D721Med (cell line): ENCODE measurements around the gene UAP1L1.

Source experiments
- DNase-seq: peaks from one replicate; pipeline ENCODE4 v3.0.0; 2011; ENCODE audit warnings: low spot score; ENCODE audit not compliant: insufficient read length
- FAIRE-seq: peaks from 2 replicates; lab custom pipeline; 2011; peaks lifted over from hg19 to GRCh38; lab: Jason Lieb, UNC
- TF ChIP-seq, protein P1 (sequence below): IDR thresholded peaks from 2 replicates; pipeline ENCODE4 v1.5.1; 2012; ENCODE audit warnings: mild to moderate bottlenecking, control low read depth; ENCODE audit not compliant: insufficient read depth; ENCODE audit errors: missing control alignments

Gene UAP1L1

DNA sequence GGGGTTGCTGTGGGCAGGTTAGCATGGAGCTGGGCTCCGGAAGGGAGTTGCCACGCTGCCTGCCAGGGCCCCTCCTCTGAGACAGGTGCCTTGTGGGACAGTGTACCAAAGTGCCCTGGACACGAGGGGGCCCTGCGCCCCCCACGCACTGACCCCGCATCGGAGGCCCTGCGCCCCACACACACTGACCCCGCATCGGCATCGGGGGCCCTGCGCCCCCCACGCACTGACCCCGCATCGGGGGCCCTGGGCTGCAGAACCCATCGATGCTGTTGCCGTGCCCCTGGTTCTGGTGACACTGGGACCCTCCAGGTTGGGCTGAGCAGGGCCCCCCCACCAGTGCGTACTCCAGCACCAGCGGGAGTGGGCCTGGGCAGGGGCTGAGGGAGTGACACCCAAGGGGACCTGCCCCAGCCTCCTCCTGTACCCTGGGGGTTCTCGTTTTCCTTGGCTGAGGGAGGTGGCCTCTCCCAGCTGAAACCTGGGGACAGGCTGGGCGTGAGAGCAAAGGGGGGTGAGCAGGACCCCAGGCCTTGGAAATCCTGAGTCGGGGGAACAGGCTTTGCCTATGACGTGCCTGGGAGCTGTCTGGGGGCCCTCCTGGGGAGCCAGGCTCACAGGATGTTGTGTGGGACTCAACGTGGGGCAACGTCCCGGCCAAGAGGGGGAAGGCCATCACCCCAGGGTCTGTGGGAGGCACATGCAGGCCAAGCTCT is 13.8 kb upstream of the UAP1L1 start:
- FAIRE-seq: no peak
- DNase-seq: no peak

DNA sequence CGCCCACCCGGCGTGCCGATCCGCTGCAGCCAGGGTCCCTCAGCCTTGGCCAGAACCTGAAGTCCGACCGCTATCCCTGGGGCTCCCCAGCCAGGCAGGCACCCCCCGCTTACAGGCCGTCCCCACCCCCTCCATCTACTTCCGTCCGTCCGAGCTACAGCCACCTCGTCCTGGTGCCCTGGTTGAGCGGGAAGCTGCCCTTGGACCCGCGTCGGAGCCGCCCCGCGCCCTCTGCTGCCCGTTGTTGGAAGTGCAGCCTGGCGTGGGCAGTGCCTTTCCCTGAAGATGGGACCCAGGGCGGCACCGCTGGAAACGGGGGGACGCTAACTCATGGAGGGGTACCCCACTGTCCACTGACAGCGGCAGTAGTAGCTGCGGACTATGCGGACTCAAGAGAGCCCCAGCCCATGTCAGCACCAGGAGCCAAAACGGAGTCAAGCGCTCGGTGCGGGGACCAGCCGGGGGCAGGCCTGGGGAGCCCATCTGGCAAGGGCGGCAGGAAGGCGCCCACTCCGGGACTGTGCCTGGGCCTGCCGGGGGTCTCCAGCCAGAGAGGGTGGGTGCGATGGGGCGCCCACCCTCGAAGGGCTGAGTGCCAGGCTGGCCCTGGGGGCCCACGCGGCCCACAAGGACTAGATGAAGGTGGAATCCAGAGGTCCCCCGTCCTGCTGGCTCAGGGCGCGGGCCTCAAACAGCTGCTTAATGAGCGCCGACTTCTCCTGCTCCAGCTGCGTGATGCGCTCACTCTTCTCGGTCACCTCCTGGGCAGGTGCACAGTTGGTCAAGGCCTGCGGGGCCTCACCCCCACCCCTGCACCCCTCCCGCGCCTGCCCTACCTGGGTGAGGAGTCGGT is 13.1 kb upstream of the UAP1L1 start:
- TF ChIP-seq, protein P1, sequence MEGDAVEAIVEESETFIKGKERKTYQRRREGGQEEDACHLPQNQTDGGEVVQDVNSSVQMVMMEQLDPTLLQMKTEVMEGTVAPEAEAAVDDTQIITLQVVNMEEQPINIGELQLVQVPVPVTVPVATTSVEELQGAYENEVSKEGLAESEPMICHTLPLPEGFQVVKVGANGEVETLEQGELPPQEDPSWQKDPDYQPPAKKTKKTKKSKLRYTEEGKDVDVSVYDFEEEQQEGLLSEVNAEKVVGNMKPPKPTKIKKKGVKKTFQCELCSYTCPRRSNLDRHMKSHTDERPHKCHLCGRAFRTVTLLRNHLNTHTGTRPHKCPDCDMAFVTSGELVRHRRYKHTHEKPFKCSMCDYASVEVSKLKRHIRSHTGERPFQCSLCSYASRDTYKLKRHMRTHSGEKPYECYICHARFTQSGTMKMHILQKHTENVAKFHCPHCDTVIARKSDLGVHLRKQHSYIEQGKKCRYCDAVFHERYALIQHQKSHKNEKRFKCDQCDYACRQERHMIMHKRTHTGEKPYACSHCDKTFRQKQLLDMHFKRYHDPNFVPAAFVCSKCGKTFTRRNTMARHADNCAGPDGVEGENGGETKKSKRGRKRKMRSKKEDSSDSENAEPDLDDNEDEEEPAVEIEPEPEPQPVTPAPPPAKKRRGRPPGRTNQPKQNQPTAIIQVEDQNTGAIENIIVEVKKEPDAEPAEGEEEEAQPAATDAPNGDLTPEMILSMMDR: peak; percentile 83
- FAIRE-seq (no peak), DNase-seq (no peak)

More for the DNA sequence above, 13.8 kb upstream of the UAP1L1 start:
- TF ChIP-seq, protein P1: no peak

DNA sequence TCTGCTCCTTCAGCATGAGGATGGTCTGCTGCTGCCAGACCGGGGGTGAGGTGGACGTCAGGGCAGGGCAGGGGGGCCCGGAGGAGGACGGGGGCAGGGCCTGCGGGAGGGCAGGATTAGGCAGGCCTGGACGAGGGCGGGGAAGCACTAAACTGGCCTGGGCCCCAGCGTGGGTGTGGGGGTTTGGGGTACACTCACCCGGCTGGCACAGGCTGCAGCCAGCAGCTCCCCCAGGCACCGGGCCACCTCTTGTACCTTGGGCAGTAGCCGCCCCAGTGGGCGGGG is 12.5 kb upstream of the UAP1L1 start:
- FAIRE-seq: no peak
- DNase-seq: no peak
- TF ChIP-seq, protein P1: no peak

DNA sequence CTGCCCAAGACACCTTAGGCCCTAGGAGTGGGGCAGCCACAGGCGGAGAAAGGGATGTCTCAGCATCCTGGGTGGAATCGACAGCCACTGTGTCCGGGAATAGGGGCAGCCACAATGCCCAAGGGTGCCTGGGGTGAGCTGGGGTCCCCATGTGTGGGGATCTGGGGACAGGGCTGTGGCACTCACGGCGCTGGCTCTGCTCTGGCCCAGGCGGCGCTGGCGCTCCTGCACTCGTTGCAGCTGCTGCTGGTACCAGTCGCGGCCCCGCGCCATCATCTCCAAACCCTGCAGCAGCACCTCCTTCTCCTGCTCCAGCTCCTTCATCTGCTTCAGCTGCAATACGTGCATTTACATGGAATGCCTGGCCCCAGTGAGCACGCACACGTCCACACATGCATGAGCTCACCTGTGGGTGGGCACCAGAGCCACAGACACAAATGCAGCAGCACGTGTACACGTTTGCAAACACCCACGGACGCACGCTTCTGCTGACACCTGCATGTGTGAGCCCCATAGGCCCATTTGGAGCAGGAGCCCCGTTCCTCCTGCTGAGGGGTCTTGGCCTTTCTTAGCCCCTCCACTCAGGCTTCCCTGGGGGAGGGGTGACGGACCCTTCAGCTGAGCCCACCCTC is 11.9 kb upstream of the UAP1L1 start:
- TF ChIP-seq, protein P1: no peak

DNA sequence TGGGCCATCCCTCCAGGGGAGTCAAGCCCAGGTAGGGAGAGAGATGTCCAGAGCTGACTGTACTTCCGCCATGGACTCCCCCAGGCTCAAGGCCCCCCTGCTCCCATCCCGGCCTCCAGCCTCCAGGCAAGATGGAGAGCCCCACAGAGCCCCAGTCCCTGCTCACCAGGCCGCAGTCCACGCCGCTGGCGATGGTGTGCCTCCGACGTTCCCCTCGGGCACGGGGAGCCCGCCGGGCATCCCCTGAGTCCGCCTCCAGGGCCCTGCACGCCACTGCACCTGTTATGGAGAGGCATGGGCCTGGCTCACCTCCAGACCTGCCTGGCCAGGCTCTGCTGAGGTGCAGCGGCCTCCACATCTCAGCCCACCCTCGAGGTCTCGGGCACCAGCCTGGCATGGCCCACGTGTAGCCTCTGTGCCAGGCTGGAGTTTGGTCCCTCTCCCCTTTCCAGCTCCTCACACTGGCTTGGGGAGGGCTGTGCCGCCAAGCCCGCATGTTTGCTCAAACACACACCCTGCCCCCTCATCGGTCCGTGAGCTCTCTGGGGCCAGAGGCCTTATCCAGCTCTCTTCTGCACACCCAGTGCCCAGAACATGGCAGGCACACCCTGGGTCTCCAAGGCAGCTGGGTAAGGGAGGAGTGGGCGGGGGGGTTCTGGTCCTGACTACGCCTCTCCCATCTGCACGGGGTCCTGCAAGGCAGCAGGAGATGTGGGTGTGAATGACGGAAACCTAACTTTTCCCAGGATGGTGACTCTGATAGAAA is 11.0 kb upstream of the UAP1L1 start:
- DNase-seq (no peak), FAIRE-seq (no peak)
- TF ChIP-seq, protein P1: no peak

More for the DNA sequence above, 11.9 kb upstream of the UAP1L1 start:
- no peak for DNase-seq
- FAIRE-seq: no peak

DNA sequence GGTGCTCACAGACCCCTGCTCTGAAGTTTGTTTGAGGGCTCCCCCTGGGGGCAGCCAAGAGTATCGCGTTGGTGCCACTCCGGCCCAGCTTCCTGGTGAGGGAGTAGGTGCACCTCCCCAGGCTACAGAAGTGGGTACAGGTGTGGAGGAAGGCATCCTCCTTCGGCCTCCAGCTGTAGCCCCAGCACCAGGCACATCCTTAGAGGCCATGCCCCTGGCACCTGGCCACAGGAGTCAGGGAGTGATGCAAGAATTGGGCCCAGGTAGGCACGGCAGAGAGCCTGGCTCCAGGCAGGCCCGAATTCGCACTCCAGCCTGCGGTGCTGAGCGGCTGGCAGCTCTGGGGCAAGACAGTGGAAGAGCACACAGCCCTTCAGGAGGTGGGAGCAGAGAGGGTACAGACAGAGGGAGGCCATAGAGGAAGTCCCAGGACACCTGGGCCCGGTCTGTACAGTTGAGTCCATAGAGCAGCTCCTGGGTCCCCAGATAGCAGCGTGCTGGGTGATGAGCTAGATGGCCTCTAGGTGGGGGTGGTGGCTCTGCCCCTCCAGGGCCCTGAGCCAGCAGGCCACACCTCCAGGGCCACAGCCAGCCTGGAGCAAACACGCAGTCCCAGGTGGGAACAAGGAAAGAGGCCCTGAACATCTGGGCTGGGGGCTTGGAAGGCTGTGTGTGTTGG is 9.3 kb upstream of the UAP1L1 start:
- TF ChIP-seq, protein P1: peak; percentile 72
- FAIRE-seq (no peak), DNase-seq (no peak)
